H9 (cell line): ENCODE results near the gene MS4A18. TPM values are rescaled to one million over a fixed set of nuclear protein-coding genes. Genes with fewer than 3 reads are reported as not detected.

Source experiments
- DNase-seq: peaks from one replicate; pipeline ENCODE4 v3.0.0-alpha.2; 2017
- H2AFZ ChIP-seq: one replicate; pipeline ENCODE4 v1.6.1; 2013; ENCODE audit warnings: mild to moderate bottlenecking, low read length, control low read depth, moderate library complexity
- H2AK5ac ChIP-seq: 2 replicates; pipeline ENCODE4 v1.6.1; 2013; ENCODE audit warnings: low read length, control low read depth, mixed read lengths; ENCODE audit not compliant: insufficient read length
- H2BK120ac ChIP-seq: one replicate; pipeline ENCODE4 v1.6.1; 2013; ENCODE audit warnings: low read depth, mild to moderate bottlenecking, low read length, control low read depth, inconsistent platforms; ENCODE audit not compliant: poor library complexity, severe bottlenecking
- H2BK12ac ChIP-seq: 2 replicates; pipeline ENCODE4 v1.6.1; 2013; ENCODE audit warnings: low read length, control low read depth, mixed read lengths, low read depth; ENCODE audit not compliant: insufficient read length
- H2BK15ac ChIP-seq: 2 replicates; pipeline ENCODE4 v1.6.1; 2013; ENCODE audit warnings: low read depth, low read length, control low read depth
- H2BK20ac ChIP-seq: one replicate; pipeline ENCODE4 v1.6.1; 2013; ENCODE audit warnings: low read depth, mild to moderate bottlenecking, low read length, control low read depth, inconsistent platforms; ENCODE audit not compliant: poor library complexity, severe bottlenecking
- H2BK5ac ChIP-seq: 2 replicates; pipeline ENCODE4 v1.6.1; 2013; ENCODE audit warnings: low read length, control low read depth, mixed read lengths; ENCODE audit not compliant: insufficient read length
- H3K14ac ChIP-seq: 2 replicates; pipeline ENCODE4 v1.6.1; 2013; ENCODE audit warnings: low read length, control low read depth; ENCODE audit not compliant: insufficient read depth
- H3K18ac ChIP-seq: 2 replicates; pipeline ENCODE4 v1.6.1; 2013; ENCODE audit warnings: low read depth, mild to moderate bottlenecking, mixed read lengths, low read length, control low read depth; ENCODE audit not compliant: insufficient read length
- H3K23ac ChIP-seq: 2 replicates; pipeline ENCODE4 v1.6.1; 2013; ENCODE audit warnings: low read length, control low read depth, mixed read lengths, low read depth; ENCODE audit not compliant: insufficient read length
- H3K23me2 ChIP-seq: 2 replicates; pipeline ENCODE4 v1.6.1; 2013; ENCODE audit warnings: low read depth, mild to moderate bottlenecking, mixed read lengths, low read length, control low read depth; ENCODE audit not compliant: insufficient read length, poor library complexity, severe bottlenecking
- H3K27ac ChIP-seq: 2 replicates; pipeline ENCODE4 v1.5.1; 2013; ENCODE audit warnings: low read length, control low read depth, mixed read lengths, low read depth; ENCODE audit not compliant: insufficient read length
- H3K27me3 ChIP-seq: 2 replicates; pipeline ENCODE4 v1.6.1; 2013; ENCODE audit warnings: low read length, control low read depth, inconsistent platforms; ENCODE audit not compliant: insufficient read depth
- H3K4ac ChIP-seq: 2 replicates; pipeline ENCODE4 v1.6.1; 2013; ENCODE audit warnings: low read depth, mild to moderate bottlenecking, control low read depth, inconsistent platforms, low read length, moderate library complexity
- H3K4me1 ChIP-seq: 2 replicates; pipeline ENCODE4 v1.6.1; 2013; ENCODE audit warnings: low read length, control low read depth, inconsistent platforms; ENCODE audit not compliant: insufficient read depth
- H3K4me2 ChIP-seq: 2 replicates; pipeline ENCODE4 v1.6.1; 2013; ENCODE audit warnings: low read length, control low read depth, mixed read lengths; ENCODE audit not compliant: insufficient read length, insufficient read depth
- H3K56ac ChIP-seq: 2 replicates; pipeline ENCODE4 v1.6.1; 2013; ENCODE audit warnings: low read depth, mild to moderate bottlenecking, mixed read lengths, low read length, control low read depth; ENCODE audit not compliant: insufficient read length
- H3K79me1 ChIP-seq: 2 replicates; pipeline ENCODE4 v1.6.1; 2013; ENCODE audit warnings: low read depth, mild to moderate bottlenecking, moderate library complexity, low read length, control low read depth, inconsistent platforms; ENCODE audit not compliant: insufficient read depth, poor library complexity, severe bottlenecking
- H3K79me2 ChIP-seq: 2 replicates; pipeline ENCODE4 v1.6.1; 2013; ENCODE audit warnings: low read length, control low read depth, inconsistent platforms; ENCODE audit not compliant: insufficient read depth
- H3K9ac ChIP-seq: 2 replicates; pipeline ENCODE4 v1.6.1; 2013; ENCODE audit warnings: low read length, control low read depth, mixed read lengths; ENCODE audit not compliant: insufficient read length; ENCODE audit errors: extremely low read depth
- H3K9me3 ChIP-seq: one replicate; pipeline ENCODE4 v1.6.1; 2013; ENCODE audit warnings: low read depth, low read length, inconsistent platforms; ENCODE audit not compliant: control insufficient read depth
- H3T11ph ChIP-seq: one replicate; pipeline ENCODE4 v1.6.1; 2013; ENCODE audit warnings: mild to moderate bottlenecking, low read length, control low read depth, inconsistent platforms
- H4K20me1 ChIP-seq: one replicate; pipeline ENCODE4 v1.6.1; 2013; ENCODE audit not compliant: control insufficient read depth, insufficient read length, insufficient read depth
- H4K5ac ChIP-seq: 2 replicates; pipeline ENCODE4 v1.6.1; 2013; ENCODE audit warnings: low read depth, mild to moderate bottlenecking, mixed read lengths, low read length, control low read depth; ENCODE audit not compliant: insufficient read length
- H4K8ac ChIP-seq: replicated peaks from 2 replicates; pipeline ENCODE4 v1.6.1; 2013; ENCODE audit warnings: low read length, control low read depth, mixed read lengths, low read depth; ENCODE audit not compliant: insufficient read length
- H4K91ac ChIP-seq: 2 replicates; pipeline ENCODE4 v1.6.1; 2013; ENCODE audit warnings: low read depth, mild to moderate bottlenecking, moderate library complexity, mixed read lengths, low read length, control low read depth; ENCODE audit not compliant: insufficient read length
- H3K27ac Mint-ChIP-seq, 3 experiments: 2 replicates in 2 of 3; 3 replicates in 1 of 3; pipeline ENCODE4 v1.8.0; 2020 to 2021; ENCODE audit warnings: mixed read lengths in 3 of 3, mild to moderate bottlenecking in 1 of 3, moderate library complexity in 1 of 3
- H3K27me3 Mint-ChIP-seq: 2 replicates; pipeline ENCODE4 v1.8.0; 2021; ENCODE audit warnings: low read depth, mild to moderate bottlenecking, moderate library complexity, mixed read lengths
- H3K36me3 Mint-ChIP-seq, 3 experiments: 2 replicates in 2 of 3; 3 replicates in 1 of 3; pipeline ENCODE4 v1.8.0; 2020 to 2021; ENCODE audit warnings: low read depth in 3 of 3, mixed read lengths in 3 of 3; ENCODE audit not compliant: insufficient read depth in 1 of 3
- H3K4me1 Mint-ChIP-seq, 2 experiments: 2 replicates each; pipeline ENCODE4 v1.8.0; 2020; ENCODE audit warnings: mixed read lengths in 2 of 2
- H3K4me3 Mint-ChIP-seq, 2 experiments: 2 replicates in 1 of 2; 3 replicates in 1 of 2; pipeline ENCODE4 v1.8.0; 2020 to 2021; ENCODE audit warnings: mild to moderate bottlenecking in 2 of 2, mixed read lengths in 2 of 2, moderate library complexity in 1 of 2
- H3K9me3 Mint-ChIP-seq, 2 experiments: 2 replicates in 1 of 2; 3 replicates in 1 of 2; pipeline ENCODE4 v1.8.0; 2020; ENCODE audit warnings: mild to moderate bottlenecking in 2 of 2, mixed read lengths in 2 of 2, moderate library complexity in 1 of 2
- CTCF ChIP-seq: fragments of 200-600 bp; sonication (generic); conservative IDR thresholded peaks from 3 replicates; pipeline ENCODE4 v1.8.0; 2021; ENCODE audit warnings: antibody characterized with exemption, mild to moderate bottlenecking
- WGBS: extraction: QIAGEN DNeasy Blood & Tissue Kit; methylation state at CpG from one replicate; pipeline ENCODE4 v1.1.7; 2013; ENCODE audit warnings: missing lambda C conversion rate, low lambda C conversion rate, mixed read lengths; ENCODE audit not compliant: insufficient read length; ENCODE audit errors: extremely low coverage; 5-methylcytosine and 5-hydroxymethylcytosine counted together
- total RNA-seq: library from RNA; stranded (reverse); gene quantifications from 2 replicates; pipeline ENCODE4 v1.2.1, GENCODE V29; 2021

The MS4A18 gene
- total RNA-seq, 1 experiment from 2014 or later, result not detected

DNA sequence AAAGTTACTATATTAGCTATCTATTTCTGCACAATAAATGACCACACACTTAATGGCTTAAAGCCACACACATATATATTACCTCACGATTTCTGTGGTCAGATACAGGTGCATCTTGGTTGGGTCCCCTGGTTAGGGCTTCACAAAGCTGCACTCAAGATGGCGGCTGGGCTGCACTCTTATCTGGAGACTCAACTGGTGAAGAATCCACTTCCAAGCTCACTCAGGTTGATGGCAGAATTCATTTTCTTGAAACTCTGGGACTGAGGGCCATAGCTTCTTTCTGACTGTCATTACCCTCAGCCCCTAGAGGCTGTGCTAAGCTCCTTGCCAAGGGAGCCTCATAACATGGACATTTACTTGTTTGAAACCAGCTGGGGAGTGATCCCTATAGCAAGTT is 55.5 kb downstream of the MS4A18 start:
- Histone ChIP-seq H3K9me3 (no peaks in the 10 kb centered on the region), H2BK120ac (no peak overlapping the region)
- WGBS, result no CpG with 5 or more reads among the region's 2 CpGs

More for the DNA sequence above, 55.5 kb downstream of the MS4A18 start:
- Histone ChIP-seq H3K79me1 (no peaks in the 10 kb centered on the region), H3K4ac (no peak overlapping the region), H2BK15ac (no peak overlapping the region), H3K27me3 (no peaks in the 10 kb centered on the region), H3K27ac (no peak overlapping the region), H4K20me1 (no peaks in the 10 kb centered on the region), H4K5ac (no peak overlapping the region), H2BK12ac (no peak overlapping the region), H2BK5ac (no peak overlapping the region), H2BK20ac (no peak overlapping the region), H3K4me2 (no peak overlapping the region), H3K9ac (no peak overlapping the region), H3K23ac (no peak overlapping the region), H3K18ac (no peak overlapping the region), H3T11ph (no peak overlapping the region), H3K79me2 (no peaks in the 10 kb centered on the region), H4K91ac (no peak overlapping the region), H3K23me2 (no peaks in the 10 kb centered on the region), H2AFZ (no peak overlapping the region), H3K56ac (no peak overlapping the region), H3K14ac (no peak overlapping the region), H3K4me1 (no peaks in the 10 kb centered on the region), H2AK5ac (no peak overlapping the region), H4K8ac (no peak overlapping the region)
- Mint-ChIP-seq H3K27ac (no peak overlapping the region), H3K27me3 (peaks cover 7% of the 10 kb centered on the region), H3K36me3 (no peaks in the 10 kb centered on the region), H3K9me3 (peaks cover 0 to 2% of the 10 kb centered on the region in 2 experiments; a peak in 1 of 5 replicates), H3K4me3 (no peak overlapping the region), H3K4me1 (peaks cover 4 to 7% of the 10 kb centered on the region in 2 experiments; a peak in 3 of 4 replicates)
- no peak for TF ChIP-seq CTCF
- no peak for DNase-seq
